ENCODE measurements around the gene GPR78.

GRCh38 chr4:8582941-8583654 lies 2.9 kb downstream of the GPR78 start:
- TF ChIP-seq CTCF (IDR thresholded peaks at IDR 0.05) (no peak), EZH2 (IDR thresholded peaks at IDR 0.05) (no peak)

Measured in neural progenitor cell (in vitro differentiated cells).